NOMO-1 (cell line): ENCODE data around the gene PDZK1IP1.
"Not testable (repeated sequence)": the region's sequence is repeated elsewhere in the genome, so short reads cannot be mapped to it uniquely, and the experiment has no call there.

ENCODE experiments used
- DNase-seq, 2 experiments: peaks; one replicate each; lab custom pipeline; 2025; ENCODE audit not compliant: unreplicated experiment in 2 of 2; lab: John Stamatoyannopoulos, UW

The PDZK1IP1 gene

DNA sequence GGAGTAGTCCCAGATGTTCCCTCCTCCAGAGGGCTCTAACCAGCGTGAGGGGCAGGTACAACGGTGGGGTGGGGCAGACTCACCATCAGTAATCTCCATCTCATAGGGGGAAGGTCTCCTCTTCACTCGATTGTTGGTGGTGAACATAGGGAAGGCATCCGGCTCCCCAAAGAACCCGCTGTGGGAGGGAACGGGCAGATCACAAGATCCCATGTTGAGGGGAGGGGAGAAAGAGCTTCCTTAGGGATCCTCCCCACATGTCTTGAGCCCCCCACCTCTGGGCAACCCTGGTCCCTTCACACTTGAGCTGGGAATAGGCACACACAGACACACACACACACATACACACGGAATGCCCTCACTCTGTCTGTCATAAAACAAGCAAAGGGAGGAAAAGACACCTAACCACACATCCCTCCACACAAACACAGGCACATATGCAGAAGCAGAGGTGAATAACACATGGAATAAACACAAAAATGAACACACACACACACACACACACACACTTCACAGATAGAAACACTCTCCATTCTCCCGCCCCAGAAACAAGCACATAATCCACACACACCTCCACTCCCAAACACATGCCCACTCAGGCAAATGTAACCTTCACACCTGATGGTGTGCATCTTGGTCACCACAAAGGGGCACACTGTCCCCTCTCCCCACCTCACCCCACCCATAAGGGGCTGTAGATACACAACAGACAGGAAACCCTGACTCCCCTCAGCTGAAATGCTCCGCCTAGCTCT is 34.3 kb upstream of the PDZK1IP1 start:
- DNase-seq: no peak

DNA sequence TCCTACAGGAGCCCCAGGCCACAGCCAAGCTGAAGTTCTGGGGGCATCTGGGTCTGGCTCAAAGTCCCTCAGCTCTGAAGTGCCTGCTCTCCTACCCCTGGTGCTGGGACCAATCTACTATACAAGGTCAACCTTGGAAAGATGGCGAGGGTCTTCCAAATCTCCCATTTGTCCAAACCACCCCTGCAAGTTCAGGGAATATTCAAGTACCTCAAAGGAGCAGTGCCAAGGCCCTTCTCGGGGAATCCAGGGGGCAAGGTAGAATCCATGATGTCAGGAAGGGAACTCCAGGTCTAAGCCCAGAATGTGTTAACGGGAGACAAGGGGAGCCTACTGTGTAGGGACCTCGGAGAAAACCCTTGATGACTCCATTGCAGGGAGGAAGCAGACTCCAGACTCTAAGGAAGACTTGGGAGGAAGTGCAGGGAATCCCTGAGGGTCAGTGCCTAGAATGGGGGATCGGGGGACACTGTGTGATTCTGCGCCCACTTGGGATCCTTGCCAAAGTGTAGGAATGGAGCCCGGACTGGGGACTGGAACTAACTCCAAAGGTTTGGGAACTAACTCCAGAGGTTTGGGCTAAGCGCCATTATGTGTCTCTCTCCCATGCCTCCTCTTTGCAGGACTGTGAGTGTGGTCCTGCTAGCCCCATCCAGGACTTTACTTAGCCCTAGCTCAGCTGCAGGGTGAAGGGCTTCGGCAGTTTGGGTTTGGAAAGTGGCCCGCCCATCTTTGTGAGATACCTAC is 33.5 kb upstream of the PDZK1IP1 start:
- DNase-seq: no peak

DNA sequence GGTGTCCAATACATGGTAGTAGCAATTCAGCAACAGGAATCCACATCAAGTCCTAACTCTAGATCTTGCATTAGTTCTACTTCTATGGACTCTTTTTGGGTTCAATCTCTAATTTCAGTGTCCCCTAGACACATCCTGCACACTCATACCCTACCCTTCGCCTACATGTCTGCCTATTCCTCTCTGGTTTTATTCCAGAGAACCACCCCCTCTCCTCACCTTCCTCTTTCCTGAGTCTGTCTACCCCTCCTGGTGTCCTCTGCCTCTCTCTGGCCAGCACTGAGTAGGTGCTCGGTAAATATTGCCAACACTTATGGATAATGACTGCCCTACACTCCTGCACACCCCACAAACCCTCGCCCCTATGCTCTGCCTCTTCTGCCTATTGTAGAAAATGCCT is 32.6 kb upstream of the PDZK1IP1 start:
- no peak for DNase-seq

DNA sequence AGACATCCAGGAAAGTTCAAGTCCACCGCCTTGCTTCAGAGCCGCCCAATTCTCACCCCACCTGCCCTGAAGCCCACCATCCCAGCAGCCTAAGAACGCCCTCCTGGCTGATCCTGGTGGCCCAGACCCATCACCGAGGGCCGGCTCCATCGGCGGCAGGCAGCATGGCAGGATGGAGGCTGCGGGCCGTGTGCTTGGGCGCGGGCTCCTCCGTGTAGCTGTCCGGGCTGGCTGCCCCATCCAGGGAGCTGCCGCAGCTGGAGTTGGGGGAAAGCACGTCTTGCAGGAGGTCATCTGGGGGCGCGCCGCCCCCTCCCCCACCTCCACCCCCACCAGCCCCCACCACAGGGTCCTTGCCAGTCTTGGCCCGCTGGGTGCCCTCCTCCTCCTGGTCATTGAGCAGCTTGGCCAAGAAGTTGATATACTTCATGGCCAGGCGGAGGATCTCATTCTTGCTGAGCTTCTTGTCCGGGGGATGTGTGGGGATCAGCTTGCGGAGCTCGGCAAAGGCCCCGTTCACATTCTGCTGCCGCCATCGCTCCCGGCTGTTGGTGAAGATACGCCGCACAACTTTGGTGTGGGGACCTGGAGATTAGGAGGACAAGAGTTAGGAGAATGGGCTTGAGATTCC is 29.9 kb upstream of the PDZK1IP1 start:
- no peak for DNase-seq

DNA sequence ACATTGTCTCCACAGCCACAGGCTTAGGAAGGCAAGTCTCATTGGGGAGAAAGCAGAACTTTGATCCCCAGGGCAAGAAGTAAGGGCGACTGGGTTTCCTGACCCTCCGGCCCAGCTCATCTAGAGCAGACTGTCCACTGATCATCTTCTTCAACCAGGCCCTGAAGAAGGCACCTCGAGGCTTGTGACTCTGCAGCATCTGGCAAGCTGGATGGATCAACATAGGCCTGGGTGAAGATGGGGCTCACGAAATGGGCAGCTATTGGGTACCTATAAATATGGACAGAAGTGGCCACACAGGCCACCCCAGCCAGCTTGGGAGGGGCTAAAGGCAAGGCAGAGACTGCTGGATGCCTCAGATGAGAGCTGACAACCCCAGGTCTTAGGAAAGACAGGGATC is 29.2 kb upstream of the PDZK1IP1 start:
- no peak for DNase-seq

DNA sequence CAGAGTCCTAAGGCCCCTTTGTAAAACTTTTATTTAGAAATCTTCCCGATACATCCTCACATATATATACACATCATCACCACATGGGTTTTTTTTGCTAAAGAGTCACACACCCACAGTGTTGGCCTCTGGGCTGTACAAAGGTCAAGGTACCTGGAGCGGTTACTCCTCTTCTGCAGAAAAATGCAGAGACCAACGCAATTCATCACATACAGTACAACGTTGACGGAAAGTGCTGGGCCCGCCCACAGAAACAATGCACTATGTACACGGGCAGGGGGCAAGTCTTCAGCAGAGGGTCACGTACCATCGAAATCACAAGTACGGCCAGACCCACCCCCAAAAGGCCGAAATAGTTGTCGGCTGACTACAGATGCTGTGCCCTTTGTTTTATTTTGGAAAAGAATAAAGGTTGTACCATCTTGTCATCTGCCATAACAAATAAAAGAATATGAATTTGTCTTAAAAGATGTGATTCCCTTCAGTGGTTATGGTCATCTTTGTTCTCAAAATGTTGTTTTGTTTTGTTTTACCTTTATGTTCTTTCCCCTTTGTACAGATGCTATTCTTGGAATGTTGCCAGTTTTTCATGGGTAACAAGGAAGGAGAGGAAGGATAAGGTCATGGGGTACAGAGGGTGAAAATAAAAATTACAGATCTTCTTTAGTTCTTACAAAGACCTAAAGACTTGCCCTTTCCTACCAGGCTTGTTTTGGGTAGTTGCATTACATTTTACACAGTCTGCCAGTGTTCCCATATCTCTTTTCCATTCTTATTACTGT is 26.6 kb upstream of the PDZK1IP1 start:
- no peak for DNase-seq

DNA sequence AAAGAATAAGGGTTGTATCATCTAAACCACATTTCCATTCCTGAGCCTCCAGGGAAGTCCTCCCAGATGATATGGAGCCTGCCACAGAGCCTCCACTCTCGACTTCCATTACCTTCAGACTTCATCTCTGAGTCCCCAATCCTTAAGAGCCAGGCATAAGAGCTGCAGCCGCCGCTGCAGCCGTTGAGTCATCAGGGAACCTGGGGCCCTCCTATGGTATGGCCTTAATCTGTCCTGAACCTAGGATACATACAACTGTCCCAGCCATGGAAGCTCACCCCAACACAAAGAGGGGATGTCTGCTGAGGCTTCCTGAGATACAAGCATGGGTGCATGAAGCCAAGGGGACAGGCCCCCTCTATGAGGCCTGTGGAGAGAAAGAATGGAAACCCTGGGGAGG is 25.9 kb upstream of the PDZK1IP1 start:
- no peak for DNase-seq

DNA sequence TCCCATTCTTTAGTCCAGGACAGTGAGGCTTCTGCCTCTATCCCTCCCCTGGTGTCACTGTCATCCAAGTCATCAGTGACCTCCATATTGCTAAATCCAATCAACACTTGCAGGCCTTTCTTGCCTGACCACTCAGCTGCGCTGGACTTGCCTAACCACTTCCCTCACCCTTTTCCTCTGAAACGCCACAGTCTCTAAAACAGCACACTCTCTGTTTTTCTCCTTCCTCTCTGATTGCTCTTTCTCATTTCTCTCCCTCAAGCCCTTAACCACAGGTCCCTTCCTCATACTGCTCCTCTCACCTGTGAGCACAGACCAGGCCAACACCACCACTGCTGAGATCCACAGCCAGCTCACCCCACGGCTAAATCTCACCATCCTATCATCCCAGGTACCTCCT is 24.7 kb upstream of the PDZK1IP1 start:
- DNase-seq: no peak

DNA sequence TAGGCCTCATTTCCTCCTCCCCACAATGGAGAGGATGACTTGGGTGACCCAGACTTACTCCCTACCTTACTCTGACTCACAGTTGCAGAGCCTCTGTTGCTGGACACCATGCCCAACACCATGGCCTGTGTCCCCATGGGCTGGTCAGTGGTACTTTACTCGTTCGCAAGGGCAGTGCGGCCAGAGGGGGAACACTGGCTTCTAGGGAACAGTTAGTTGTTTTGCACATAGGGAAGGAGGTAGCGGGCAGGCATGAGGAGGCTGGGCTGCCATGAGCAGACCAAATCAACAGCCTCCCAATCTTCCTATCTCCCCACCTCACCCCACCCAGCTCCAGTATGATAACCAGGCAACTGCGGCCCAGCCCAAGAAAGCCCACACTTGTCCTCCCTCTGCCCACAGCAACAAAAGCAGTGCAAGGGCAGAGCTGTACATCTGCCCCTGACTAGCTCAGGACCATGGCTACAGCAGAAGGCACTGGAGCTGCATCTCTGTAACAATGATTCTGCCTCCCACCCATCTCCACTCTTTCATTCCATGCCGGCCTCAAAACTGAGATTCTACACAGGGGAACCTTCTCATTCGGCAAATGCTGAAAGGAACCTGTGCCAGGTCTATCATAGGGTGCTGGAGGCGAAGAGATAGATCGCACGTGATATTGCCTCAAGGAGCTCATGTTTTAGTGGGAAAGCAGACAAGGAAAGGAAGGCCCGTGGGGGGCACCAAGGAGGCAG is 23.6 kb upstream of the PDZK1IP1 start:
- no peak for DNase-seq

DNA sequence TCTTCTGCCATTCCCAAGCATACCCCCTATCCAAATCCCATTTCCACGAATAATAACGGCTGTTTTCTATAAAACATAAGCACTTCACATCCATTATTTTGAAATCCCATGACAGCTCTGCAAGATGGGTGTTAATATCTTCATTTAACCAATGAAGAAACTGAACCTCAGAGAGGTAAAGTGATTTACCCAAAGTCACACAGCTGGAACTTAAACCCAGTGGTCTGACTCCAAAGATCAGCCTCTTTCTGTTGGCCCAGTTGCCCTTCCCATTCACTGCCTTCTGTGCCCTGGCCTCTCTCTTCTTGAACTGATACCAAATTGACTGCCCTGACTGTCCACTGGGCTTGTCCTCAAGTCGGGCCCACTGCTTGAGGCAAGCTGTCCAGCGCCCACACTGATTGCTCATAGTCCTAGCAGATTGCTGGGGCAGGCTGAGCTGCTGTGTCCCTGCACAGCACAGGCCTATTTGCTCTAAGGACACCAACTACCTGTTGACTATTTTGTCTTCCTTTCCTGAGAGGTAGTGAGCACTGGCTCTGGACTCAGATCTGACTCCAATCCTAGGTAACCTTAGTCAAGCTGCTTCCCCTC is 22.9 kb upstream of the PDZK1IP1 start:
- no peak for DNase-seq

DNA sequence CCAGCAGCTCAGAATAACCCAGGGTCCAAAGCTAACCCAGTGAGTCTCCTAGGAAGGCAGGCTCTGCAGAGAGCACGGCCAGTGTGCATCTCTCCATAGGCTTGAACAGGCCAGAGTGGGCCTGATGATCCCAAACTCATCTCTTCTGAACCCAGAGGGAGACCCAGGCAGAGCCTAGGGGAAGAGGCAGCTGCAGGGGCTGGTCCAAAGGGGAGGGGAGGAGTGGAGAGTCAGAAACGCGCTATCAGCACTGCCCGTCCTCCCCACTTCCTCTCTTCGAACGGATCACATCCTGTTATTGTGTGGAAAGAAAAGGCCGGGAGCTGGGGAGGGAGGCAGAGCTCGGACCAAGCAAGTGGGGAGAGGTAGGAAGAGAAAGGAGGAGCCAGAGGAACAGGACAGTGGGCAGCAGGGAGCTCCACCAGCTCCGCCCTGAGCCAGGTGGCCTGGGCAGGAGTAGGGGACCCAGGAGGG is 22.0 kb upstream of the PDZK1IP1 start:
- no peak for DNase-seq

DNA sequence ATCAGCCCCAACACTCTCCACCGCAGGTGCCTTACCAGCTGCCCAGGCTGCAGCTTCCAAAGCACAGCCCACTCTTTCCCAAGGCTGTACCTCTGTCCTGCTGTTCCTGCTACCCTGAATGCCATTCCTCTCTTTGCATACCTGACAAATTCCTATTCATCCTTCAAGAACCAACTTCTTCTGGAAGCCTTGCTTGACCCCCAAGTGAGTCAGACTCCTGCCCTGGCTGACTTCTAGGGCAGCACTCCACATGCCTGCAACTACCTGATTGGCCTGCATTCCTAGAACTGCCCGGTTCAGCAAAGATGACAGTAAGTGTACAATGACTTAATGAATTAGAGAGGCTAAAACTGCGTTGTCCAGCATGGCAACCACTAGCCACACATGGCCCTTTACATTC is 20.8 kb upstream of the PDZK1IP1 start:
- no peak for DNase-seq

DNA sequence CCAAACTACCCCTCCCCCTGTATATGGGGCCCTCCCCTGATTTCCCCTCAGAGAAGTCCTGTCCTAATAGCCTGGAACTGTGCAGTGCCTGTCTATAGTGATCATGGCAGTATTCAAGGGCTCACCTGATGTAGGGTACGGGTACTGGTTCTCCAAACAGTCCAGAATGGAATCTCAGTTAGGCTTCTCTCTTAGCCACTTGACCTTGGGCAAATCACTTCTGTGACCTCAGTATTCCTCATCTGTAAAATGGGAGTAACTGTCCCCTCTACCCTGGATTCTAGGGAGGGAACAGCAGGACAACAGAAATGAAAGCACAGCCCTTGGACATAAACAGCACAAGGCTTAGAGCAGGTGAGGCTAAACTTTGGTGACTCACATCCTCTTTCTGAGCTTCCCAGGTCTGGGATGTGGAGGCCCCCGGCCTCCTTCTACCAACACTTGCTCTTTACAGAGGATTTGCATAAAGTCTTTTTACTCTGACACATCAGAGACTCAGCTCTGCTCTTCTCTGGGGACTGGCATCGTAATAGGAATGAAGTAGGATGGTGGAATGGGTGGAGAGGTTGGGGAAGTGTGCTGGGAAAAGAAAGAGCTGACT is 20.0 kb upstream of the PDZK1IP1 start:
- no peak for DNase-seq

DNA sequence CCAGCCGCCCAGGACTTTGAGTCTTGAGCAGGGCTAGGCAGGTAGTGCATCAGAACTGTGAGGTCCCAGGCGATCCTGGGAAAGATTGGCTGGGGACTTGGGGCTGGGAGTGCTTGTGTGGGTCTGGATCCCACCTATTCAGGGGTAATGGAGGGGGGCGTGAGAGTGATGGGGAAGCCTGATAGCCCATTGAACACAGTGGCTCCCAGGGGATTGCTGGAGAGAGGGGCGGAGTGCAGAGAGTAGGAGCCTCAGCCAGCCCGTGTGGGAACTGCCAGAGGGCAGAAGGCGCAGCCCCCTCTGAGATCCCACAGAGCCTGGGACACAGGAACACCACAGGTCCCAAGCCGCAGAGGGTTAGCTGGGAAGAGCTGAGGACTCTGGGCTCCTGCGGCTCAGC is 19.3 kb upstream of the PDZK1IP1 start:
- DNase-seq: no peak

DNA sequence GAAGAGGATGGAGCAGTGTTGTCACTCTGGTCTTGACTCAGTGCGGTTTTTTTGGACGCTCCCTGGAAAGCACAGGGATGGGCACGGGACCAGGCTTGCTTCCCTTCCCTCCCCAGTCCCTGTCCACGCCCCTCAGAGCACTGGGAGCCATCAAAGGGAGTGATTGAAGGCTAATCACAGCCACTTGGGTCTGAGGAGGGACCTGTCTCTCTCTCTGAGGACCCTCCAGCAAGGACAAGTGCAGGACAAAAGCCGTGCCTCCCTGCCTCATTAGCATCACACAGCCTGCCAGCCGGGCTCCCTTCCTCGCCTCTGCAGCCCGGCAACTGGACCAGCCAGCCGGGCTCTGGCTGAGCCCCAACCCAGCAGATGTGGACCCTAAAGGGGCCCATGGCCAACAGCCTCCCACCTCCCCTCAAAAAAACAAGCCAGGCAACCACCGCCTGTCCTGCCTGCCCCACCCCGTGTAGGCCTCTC is 18.6 kb upstream of the PDZK1IP1 start:
- no peak for DNase-seq

DNA sequence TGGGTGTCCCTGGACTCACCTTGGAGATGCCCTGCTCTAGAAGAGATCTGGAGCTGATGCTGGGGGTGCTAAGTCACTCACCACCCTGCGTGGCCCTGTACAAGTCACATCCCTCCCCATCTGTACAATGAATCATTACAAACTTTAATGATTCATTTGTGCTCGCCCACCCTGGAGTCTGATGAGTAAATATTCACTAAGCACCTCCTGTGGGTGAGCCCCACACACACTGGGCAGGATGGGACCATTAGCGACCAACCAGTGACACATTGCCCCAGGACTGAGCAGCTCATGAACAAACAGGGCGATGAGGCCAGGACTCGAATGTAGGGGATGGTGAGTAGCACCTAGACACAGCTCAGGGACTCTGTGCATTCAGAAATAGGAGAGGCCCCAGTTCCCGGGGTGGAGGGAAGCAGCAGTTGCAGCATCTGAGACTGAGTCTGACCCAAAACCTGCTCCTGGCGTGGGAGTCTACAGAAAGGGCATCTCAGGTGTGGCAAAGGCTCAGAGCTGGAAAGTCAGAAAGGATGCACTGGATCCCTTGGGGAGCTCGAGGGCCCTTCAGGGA is 18.1 kb upstream of the PDZK1IP1 start:
- no peak for DNase-seq

DNA sequence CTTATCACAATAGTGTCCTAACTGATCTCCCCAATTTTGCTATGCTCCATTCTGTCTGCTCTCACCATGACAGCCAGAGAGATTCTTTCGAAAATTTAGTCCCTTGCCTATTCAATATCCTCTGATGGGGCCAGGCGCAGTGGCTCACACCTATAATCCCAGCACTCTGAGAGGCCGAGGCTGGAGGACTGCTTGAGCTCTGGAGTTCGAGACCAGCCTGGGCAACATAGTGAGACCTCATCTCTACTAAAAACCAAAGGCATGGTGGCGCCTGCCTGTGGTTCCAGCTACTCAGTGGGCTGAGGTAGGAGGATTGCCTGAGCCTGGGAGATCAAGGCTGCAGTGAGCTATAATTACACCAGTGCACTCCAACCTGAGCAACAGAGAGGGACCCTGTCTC is 16.1 kb upstream of the PDZK1IP1 start:
- no peak for DNase-seq

DNA sequence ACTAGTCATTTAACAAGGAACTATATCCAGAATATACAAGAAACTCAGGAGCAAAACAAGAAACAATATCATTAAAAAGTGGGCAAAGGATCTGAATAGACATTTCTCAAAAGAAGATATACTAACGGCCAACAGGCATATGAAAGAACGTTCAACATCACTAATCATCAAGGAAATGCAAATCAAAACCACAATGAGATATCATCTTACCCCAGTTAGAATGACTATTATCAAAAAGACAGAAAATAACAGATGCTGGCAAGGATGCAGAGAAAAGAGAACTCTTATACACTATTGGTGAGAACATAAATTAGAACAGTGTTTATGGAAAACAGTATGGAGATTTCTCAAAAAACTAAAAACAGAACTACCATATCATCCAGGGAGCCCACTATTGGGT is 13.7 kb upstream of the PDZK1IP1 start:
- DNase-seq: not testable (repeated sequence)

DNA sequence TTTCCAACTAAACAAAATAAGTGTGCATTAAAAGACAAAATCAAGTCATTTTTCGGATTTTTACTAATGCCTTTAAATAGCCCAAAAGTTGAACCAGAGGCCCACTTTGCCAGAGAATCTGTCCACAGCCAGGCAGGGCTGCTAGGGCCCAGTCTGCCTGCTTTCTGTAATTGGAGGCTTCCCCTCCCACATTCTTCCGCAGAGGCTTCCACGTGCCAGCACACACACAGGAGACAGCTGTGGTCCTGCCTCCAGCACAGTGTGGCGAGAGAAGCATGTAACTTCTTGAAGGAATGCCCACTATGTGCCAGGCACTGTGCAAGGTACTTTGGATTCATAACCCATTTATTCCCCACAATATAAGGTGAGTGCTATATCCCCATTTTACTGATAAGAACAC is 11.3 kb upstream of the PDZK1IP1 start:
- DNase-seq: no peak
